BE2C (cell line): ENCODE measurements around the gene SIL1.

Source experiments
- DNase-seq: peaks from one replicate; pipeline ENCODE4 v3.0.0-alpha.2; 2020
- H3K27me3 ChIP-seq: fragments of 250-450 bp; sonication (Bioruptor Pico); 2 replicates; pipeline ENCODE4 v1.5.1; 2020; ENCODE audit warnings: mild to moderate bottlenecking
- H3K36me3 ChIP-seq: fragments of 250-450 bp; sonication (Bioruptor Pico); 2 replicates; pipeline ENCODE4 v1.5.1; 2020; ENCODE audit warnings: mild to moderate bottlenecking
- H3K4me1 ChIP-seq: fragments of 250-450 bp; sonication (Bioruptor Pico); 2 replicates; pipeline ENCODE4 v1.5.1; 2020
- H3K4me3 ChIP-seq: 2 replicates; pipeline ENCODE4 v1.5.1; 2011; ENCODE audit warnings: low read depth, low read length
- H3K9me3 ChIP-seq: fragments of 250-450 bp; sonication (Bioruptor Pico); 2 replicates; pipeline ENCODE4 v1.5.1; 2020
- TF ChIP-seq, protein P1 (sequence below): IDR thresholded peaks from 2 replicates; pipeline ENCODE4 v1.5.1; 2012; ENCODE audit warnings: mild to moderate bottlenecking, low read depth, low read length

SIL1 gene

GRCh38 chr5:138960145-138960692, 237.9 kb downstream of the SIL1 start:
- H3K36me3 ChIP-seq, result no peaks in the 10 kb centered on the region
- TF ChIP-seq, protein P1, sequence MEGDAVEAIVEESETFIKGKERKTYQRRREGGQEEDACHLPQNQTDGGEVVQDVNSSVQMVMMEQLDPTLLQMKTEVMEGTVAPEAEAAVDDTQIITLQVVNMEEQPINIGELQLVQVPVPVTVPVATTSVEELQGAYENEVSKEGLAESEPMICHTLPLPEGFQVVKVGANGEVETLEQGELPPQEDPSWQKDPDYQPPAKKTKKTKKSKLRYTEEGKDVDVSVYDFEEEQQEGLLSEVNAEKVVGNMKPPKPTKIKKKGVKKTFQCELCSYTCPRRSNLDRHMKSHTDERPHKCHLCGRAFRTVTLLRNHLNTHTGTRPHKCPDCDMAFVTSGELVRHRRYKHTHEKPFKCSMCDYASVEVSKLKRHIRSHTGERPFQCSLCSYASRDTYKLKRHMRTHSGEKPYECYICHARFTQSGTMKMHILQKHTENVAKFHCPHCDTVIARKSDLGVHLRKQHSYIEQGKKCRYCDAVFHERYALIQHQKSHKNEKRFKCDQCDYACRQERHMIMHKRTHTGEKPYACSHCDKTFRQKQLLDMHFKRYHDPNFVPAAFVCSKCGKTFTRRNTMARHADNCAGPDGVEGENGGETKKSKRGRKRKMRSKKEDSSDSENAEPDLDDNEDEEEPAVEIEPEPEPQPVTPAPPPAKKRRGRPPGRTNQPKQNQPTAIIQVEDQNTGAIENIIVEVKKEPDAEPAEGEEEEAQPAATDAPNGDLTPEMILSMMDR, result no peak
- peaks cover 35% of the 10 kb centered on the region for H3K4me1 ChIP-seq
- H3K4me3 ChIP-seq, result no peak overlapping the region
- no peaks in the 10 kb centered on the region for H3K27me3 ChIP-seq
- DNase-seq, result no peak
- H3K9me3 ChIP-seq, result no peaks in the 10 kb centered on the region

GRCh38 chr5:138956801-138957200, 241.4 kb downstream of the SIL1 start:
- Histone ChIP-seq H3K27me3 (no peaks in the 10 kb centered on the region), H3K4me1 (peaks cover 51% of the 10 kb centered on the region), H3K9me3 (no peaks in the 10 kb centered on the region), H3K4me3 (no peak overlapping the region), H3K36me3 (no peaks in the 10 kb centered on the region)
- no peak for DNase-seq
- TF ChIP-seq, protein P1, result no peak

- no peak for DNase-seq
- no peaks in the 10 kb centered on the region for H3K36me3 ChIP-seq
- peaks cover 57% of the 10 kb centered on the region for H3K4me1 ChIP-seq
- no peak overlapping the region for H3K4me3 ChIP-seq
- H3K27me3 ChIP-seq, result no peaks in the 10 kb centered on the region
- TF ChIP-seq, protein P1, result no peak
- no peaks in the 10 kb centered on the region for H3K9me3 ChIP-seq
Observed at GRCh38 chr5:138955671-138956295, 242.4 kb downstream of the SIL1 start.

- Histone ChIP-seq H3K27me3 (no peaks in the 10 kb centered on the region), H3K9me3 (no peaks in the 10 kb centered on the region), H3K4me3 (no peak overlapping the region), H3K36me3 (no peaks in the 10 kb centered on the region), H3K4me1 (peaks cover 61% of the 10 kb centered on the region)
- TF ChIP-seq, protein P1, result no peak
- DNase-seq, result peak; percentile 75
Observed at GRCh38 chr5:138955013-138955660, 243.0 kb downstream of the SIL1 start.

- DNase-seq, result peak; percentile 50
- peaks cover 66% of the 10 kb centered on the region for H3K4me1 ChIP-seq
- no peaks in the 10 kb centered on the region for H3K27me3 ChIP-seq
- TF ChIP-seq, protein P1, result no peak
- no peaks in the 10 kb centered on the region for H3K9me3 ChIP-seq
- no peak overlapping the region for H3K4me3 ChIP-seq
- no peaks in the 10 kb centered on the region for H3K36me3 ChIP-seq
Observed at GRCh38 chr5:138954257-138955012, 243.7 kb downstream of the SIL1 start.
